ENCODE results near the gene SORCS3. TPM values are rescaled to one million over a fixed set of nuclear protein-coding genes. Genes with fewer than 3 reads are reported as not detected.

Gene SORCS3
- total RNA-seq, 2 experiments from 2014 or later = not detected

DNA sequence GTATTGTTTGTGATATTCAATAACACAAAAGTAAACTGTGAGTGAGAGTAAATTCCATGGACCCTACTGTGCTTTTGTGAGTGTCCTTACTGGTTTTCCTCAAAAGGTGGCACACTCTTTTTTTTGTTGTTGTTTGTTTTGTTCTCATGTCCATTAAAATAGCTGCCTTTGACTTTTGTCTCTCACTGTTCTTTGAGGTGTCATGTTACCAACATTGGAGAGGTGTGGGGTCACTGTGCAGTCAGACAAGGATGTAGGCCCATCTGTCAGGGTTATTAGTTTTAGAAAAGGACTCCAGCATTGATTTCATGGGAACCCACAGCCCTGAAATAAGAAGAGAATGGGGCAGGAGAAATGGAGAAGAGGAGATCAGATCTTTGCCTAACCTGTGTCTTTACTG is 383.1 kb downstream of the SORCS3 start:
- CTCF ChIA-PET = no interaction called here

DNA sequence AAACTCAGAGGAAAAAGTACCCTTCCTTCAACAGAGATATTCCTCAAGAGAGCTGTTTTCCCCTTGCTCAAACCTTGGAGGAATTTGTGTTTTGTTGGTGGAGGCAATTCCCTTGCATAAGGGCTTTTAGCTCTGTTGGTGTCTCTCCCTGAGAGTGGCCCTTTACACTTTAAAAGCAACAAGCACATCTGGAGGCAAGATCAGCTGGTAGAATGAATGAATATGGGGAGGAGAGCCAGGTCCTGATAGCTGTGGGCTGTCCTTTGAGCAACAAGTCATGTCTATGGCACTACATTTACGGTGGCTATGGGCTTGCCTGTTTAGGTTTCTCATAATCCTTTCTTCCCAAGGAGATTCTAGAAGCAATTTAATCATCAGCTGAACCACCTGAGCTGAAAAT is 384.0 kb downstream of the SORCS3 start:
- DNase-seq (no peak), ATAC-seq (no peak)
- Mint-ChIP-seq H3K4me3 (no peak overlapping the region), H3K9me3 (ENCODE audit: insufficient read depth) (no peaks in the 10 kb centered on the region), H3K4me1 (ENCODE audit: low read depth) (no peaks in the 10 kb centered on the region), H3K27ac (no peak overlapping the region), H3K36me3 (ENCODE audit: low read depth) (no peaks in the 10 kb centered on the region), H3K27me3 (ENCODE audit: low read depth) (no peaks in the 10 kb centered on the region)
- ChIA-PET CTCF (no interaction called here), POLR2A (no interaction called here)

More for the DNA sequence above, 383.1 kb downstream of the SORCS3 start:
- DNase-seq = no peak
- no peaks in the 10 kb centered on the region for H3K27me3 Mint-ChIP-seq (ENCODE audit: low read depth)
- POLR2A ChIA-PET = no interaction called here
- H3K4me3 Mint-ChIP-seq = no peak overlapping the region
- ATAC-seq = no peak
- H3K36me3 Mint-ChIP-seq (ENCODE audit: low read depth) = no peaks in the 10 kb centered on the region
- no peaks in the 10 kb centered on the region for H3K4me1 Mint-ChIP-seq (ENCODE audit: low read depth)
- H3K27ac Mint-ChIP-seq = no peak overlapping the region
- H3K9me3 Mint-ChIP-seq (ENCODE audit: insufficient read depth) = no peaks in the 10 kb centered on the region

DNA sequence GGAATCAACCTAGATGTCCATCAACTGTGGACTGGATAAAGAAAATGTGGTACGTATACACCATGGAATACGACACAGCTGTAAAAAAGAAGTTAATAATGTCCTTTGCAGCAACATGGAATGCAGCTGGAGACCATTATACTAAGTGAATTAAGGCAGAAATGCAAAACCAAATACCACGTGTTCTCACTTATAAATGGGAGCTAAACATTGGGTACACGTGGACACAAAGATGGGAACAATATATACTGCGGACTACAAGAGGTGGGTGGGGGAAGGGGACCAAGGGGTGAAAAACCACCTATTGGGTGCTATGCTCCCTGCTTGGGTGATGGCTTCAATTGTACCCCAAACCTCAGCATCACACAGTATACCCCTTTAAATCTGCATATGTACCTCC is 385.5 kb downstream of the SORCS3 start:
- Mint-ChIP-seq H3K9me3 (ENCODE audit: insufficient read depth) (no peaks in the 10 kb centered on the region), H3K4me1 (ENCODE audit: low read depth) (no peaks in the 10 kb centered on the region), H3K27ac (no peak overlapping the region), H3K36me3 (ENCODE audit: low read depth) (no peaks in the 10 kb centered on the region), H3K27me3 (ENCODE audit: low read depth) (no peaks in the 10 kb centered on the region), H3K4me3 (no peak overlapping the region)
- ATAC-seq (no peak), DNase-seq (no peak)
- ChIA-PET POLR2A (no interaction called here), CTCF (no interaction called here)

DNA sequence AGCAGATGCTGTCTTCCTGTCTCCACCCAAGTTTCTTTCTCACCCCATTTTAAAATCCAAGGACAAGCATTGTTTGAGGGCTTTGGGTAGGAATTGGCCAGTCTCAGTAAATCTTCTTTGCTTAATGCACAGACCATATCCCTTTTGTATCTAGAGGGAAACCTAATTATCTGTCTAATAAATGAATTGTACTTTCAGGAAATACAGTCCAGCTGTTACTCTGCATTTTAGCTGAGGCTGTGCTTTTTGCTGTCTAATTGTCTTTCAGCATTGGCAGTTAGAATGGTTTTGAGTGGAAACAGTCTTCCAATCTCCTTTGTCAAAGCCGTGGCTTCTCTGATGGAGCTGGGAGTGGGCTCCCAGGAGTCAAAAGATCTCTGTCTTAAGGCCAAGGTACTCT is 388.2 kb downstream of the SORCS3 start:
- no peaks in the 10 kb centered on the region for H3K4me1 Mint-ChIP-seq (ENCODE audit: low read depth)
- DNase-seq = no peak
- no peaks in the 10 kb centered on the region for H3K27me3 Mint-ChIP-seq (ENCODE audit: low read depth)
- ChIA-PET POLR2A (no interaction called here), CTCF (no interaction called here)
- no peaks in the 10 kb centered on the region for H3K9me3 Mint-ChIP-seq (ENCODE audit: insufficient read depth)
- ATAC-seq = no peak
- H3K36me3 Mint-ChIP-seq (ENCODE audit: low read depth) = no peaks in the 10 kb centered on the region
- no peak overlapping the region for H3K27ac Mint-ChIP-seq
- no peak overlapping the region for H3K4me3 Mint-ChIP-seq

DNA sequence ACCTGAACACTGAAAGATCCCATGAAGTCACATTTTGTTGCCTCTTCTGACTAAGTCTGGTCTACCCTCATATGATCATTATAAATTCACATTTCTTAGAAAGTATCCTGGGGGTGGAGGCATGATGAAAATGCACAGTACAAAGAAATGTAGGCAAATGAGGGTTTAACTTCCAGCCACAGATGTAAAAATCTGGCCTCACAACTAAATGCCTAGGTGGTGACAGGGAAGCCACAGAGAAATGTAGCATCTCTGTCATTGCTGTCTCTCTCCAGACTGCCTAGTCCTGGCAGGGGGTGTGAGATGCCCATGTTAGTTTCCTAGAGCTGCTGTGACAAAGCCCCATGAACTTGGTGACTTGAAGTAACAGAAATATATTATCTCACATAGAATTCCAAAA is 395.9 kb downstream of the SORCS3 start:
- POLR2A ChIA-PET = no interaction called here
- DNase-seq (no peak), ATAC-seq (no peak)
- no peak overlapping the region for H3K4me3 Mint-ChIP-seq
- H3K27ac Mint-ChIP-seq = no peak overlapping the region
- no peaks in the 10 kb centered on the region for H3K4me1 Mint-ChIP-seq (ENCODE audit: low read depth)
- H3K9me3 Mint-ChIP-seq (ENCODE audit: insufficient read depth) = no peaks in the 10 kb centered on the region
- H3K36me3 Mint-ChIP-seq (ENCODE audit: low read depth) = no peaks in the 10 kb centered on the region
- CTCF ChIA-PET = no interaction called here
- no peaks in the 10 kb centered on the region for H3K27me3 Mint-ChIP-seq (ENCODE audit: low read depth)

DNA sequence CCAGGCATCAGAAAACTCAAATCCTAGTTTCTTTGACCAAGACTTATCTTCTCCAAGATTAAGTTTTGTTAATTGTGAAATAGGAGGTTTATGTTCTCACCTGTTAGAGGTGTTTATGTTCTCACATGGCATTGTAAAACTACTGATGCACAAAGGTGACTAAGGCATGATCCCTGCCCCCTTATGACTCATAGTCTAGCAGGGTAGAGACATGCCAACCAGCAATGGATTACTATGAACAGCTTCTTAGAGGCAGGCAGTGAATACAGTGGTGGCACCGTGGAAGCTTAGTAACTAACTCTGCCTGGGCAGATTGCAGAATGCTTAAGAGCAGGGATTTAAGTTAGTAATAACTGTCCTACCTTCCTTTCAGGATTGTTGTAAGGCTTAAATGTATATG is 400.9 kb downstream of the SORCS3 start:
- POLR2A ChIA-PET = no interaction called here
- no peak for DNase-seq
- H3K36me3 Mint-ChIP-seq (ENCODE audit: low read depth) = no peaks in the 10 kb centered on the region
- H3K4me1 Mint-ChIP-seq (ENCODE audit: low read depth) = no peaks in the 10 kb centered on the region
- no peak for ATAC-seq
- no peaks in the 10 kb centered on the region for H3K9me3 Mint-ChIP-seq (ENCODE audit: insufficient read depth)
- H3K27ac Mint-ChIP-seq = no peak overlapping the region
- H3K27me3 Mint-ChIP-seq (ENCODE audit: low read depth) = no peaks in the 10 kb centered on the region
- H3K4me3 Mint-ChIP-seq = no peak overlapping the region
- CTCF ChIA-PET = no interaction called here

DNA sequence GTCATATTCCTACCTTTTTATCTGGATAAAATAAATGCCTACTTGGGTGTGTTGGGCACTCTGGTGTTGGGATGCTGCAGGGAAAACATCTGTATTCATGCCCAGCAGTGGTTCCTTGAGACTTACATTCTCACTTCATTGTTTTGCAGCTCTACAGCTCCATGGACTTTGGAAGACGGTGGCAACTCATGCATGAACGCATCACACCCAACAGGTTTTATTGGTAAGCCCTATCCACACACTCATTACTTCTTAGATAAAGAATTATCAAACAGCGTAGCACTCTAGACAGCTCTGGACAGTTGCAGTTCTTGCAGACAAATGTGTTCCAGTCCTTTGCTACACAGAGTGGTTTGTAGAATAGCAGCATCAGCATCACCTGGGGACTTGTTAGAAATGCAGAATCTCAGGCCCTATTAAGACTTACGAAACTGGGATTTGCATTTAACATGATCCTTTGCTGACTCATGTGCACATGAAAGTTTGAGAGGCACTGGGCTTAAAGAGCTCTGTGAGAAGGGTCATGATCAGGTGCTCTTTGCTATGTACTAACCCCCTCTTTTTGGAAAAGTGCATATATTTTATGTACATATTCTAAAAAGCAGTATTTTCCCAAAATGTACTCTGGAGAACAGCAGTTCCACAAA is 401.9 kb downstream of the SORCS3 start:
- ChIA-PET CTCF (no interaction called here), POLR2A (no interaction called here)
- H3K27me3 Mint-ChIP-seq (ENCODE audit: low read depth) = no peaks in the 10 kb centered on the region
- no peak for ATAC-seq
- no peaks in the 10 kb centered on the region for H3K4me1 Mint-ChIP-seq (ENCODE audit: low read depth)
- H3K4me3 Mint-ChIP-seq = no peak overlapping the region
- peaks cover 4% of the 10 kb centered on the region for H3K9me3 Mint-ChIP-seq (ENCODE audit: insufficient read depth)
- no peaks in the 10 kb centered on the region for H3K36me3 Mint-ChIP-seq (ENCODE audit: low read depth)
- no peak for DNase-seq
- H3K27ac Mint-ChIP-seq = no peak overlapping the region

DNA sequence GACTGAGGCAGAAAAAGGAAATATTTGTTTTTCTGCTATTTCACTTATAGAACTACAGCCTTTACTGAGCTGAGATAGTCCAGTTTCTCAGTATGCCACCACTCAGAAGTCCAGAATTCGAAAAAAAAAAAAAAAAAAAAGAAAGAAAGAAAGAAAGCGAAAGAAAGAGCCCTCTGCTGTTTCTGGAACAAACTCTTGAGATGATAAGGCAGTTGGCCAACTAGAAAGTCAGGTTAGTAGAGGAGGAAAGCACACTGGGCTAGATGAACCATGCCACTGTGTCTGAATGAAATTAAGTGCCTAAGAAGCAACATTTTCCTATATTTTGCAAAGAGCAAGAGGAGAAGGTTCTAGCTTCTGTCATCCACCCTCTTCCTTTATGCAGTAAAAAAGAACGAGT is 403.8 kb downstream of the SORCS3 start:
- DNase-seq (no peak), ATAC-seq (no peak)
- Mint-ChIP-seq H3K4me3 (no peak overlapping the region), H3K4me1 (ENCODE audit: low read depth) (no peaks in the 10 kb centered on the region), H3K27ac (no peak overlapping the region), H3K9me3 (ENCODE audit: insufficient read depth) (peaks cover 4% of the 10 kb centered on the region), H3K27me3 (ENCODE audit: low read depth) (no peaks in the 10 kb centered on the region), H3K36me3 (ENCODE audit: low read depth) (no peaks in the 10 kb centered on the region)
- ChIA-PET CTCF (no interaction called here), POLR2A (no interaction called here)

DNA sequence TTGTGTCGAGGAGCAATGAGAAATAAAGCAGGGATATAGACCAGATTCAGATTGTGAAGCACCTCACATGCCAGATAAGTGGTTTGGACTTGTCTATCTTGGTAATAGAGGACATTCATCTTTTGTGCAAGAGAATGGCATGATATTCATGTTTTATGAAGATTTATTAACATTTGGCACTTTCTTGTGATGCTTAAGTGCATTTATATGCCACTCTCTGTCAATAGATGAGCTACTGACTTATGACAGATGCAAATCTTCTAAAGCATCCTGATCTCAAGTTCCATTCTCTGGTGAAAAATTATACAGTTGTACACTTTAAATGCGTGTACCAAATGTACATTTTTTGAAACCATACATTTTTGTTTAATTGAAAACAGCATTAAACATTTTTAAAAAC is 415.3 kb downstream of the SORCS3 start:
- Mint-ChIP-seq H3K9me3 (ENCODE audit: insufficient read depth) (no peaks in the 10 kb centered on the region), H3K27ac (no peak overlapping the region), H3K4me3 (no peak overlapping the region), H3K27me3 (ENCODE audit: low read depth) (no peaks in the 10 kb centered on the region), H3K36me3 (ENCODE audit: low read depth) (no peaks in the 10 kb centered on the region), H3K4me1 (ENCODE audit: low read depth) (no peaks in the 10 kb centered on the region)
- POLR2A ChIA-PET = no interaction called here
- DNase-seq (no peak), ATAC-seq (no peak)
- CTCF ChIA-PET = no interaction called here

DNA sequence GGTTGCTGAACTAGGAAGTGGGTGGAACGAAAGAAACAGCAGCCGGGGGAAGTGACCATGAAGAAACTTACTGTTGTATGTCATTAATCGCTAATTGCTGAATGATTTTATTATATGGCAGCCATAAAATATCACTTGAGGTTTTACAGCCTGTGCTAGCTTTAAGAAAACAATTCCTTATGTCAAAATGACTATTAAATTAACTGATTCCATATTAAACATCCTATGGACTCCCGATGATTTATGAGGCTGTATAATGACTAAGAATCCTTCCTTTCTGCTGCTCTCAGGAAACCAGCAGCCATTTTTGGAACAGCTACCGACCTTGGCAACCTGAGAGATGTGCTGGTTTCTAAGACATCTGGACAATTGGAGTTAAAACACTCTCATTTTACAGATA is 421.9 kb downstream of the SORCS3 start:
- H3K27me3 Mint-ChIP-seq (ENCODE audit: low read depth) = no peaks in the 10 kb centered on the region
- no peaks in the 10 kb centered on the region for H3K36me3 Mint-ChIP-seq (ENCODE audit: low read depth)
- no peak for ATAC-seq
- H3K27ac Mint-ChIP-seq = no peak overlapping the region
- POLR2A ChIA-PET = no interaction called here
- H3K4me1 Mint-ChIP-seq (ENCODE audit: low read depth) = no peaks in the 10 kb centered on the region
- H3K4me3 Mint-ChIP-seq = no peak overlapping the region
- H3K9me3 Mint-ChIP-seq (ENCODE audit: insufficient read depth) = no peaks in the 10 kb centered on the region
- CTCF ChIA-PET = interaction anchor here (0.8 kb wide), 1 partner anchor 628 kb away, joined by 3 read pairs; no protein-coding TSS in a partner anchor
- DNase-seq = no peak

DNA sequence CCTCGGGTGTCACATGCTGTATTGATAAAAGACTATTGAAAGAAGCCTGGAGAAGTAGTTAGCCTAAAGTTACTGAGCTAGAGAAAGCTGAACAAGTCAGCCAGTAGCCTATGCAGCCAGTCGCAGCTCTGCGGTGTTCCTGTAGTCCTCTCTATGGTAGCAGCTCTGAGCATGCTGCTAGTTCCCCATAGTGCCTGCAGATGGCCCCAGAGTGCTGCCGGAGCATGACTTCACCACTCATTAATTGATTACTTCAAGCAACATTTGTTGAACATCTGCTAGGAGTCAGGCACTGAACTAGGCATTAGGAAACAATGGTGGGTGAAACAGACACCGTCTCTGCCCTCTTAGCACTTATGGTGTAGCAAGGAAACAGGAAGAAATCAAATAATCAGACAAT is 422.7 kb downstream of the SORCS3 start:
- H3K27ac Mint-ChIP-seq = no peak overlapping the region
- H3K27me3 Mint-ChIP-seq (ENCODE audit: low read depth) = no peaks in the 10 kb centered on the region
- no peaks in the 10 kb centered on the region for H3K9me3 Mint-ChIP-seq (ENCODE audit: insufficient read depth)
- POLR2A ChIA-PET = no interaction called here
- H3K36me3 Mint-ChIP-seq (ENCODE audit: low read depth) = no peaks in the 10 kb centered on the region
- DNase-seq (no peak), ATAC-seq (no peak)
- CTCF ChIA-PET = interaction anchor here (0.8 kb wide), 1 partner anchor 627 kb away, joined by 3 read pairs; no protein-coding TSS in a partner anchor
- no peak overlapping the region for H3K4me3 Mint-ChIP-seq
- no peaks in the 10 kb centered on the region for H3K4me1 Mint-ChIP-seq (ENCODE audit: low read depth)

DNA sequence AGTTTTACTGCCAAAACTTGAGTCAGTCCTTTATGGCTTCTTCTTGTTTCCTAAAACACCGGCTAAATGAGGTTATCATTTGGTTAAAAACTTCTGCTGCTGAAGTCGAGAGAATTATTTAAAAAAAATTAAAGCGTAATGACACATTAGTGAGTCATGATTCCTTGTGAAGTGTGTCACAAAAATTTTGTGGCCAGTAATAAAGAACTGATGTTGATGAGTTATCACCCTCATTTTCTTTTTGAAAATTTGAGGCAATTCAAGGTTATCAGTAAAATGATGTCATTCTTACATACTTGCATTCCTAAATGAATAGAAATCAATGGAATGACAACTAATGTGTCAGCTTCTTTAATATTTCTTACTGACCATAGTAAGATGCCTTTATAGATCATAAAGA is 427.4 kb downstream of the SORCS3 start:
- Mint-ChIP-seq H3K27me3 (ENCODE audit: low read depth) (no peaks in the 10 kb centered on the region), H3K27ac (no peak overlapping the region), H3K36me3 (ENCODE audit: low read depth) (no peaks in the 10 kb centered on the region), H3K4me1 (ENCODE audit: low read depth) (no peaks in the 10 kb centered on the region), H3K9me3 (ENCODE audit: insufficient read depth) (no peaks in the 10 kb centered on the region), H3K4me3 (no peak overlapping the region)
- CTCF ChIA-PET = no interaction called here
- POLR2A ChIA-PET = no interaction called here
- ATAC-seq (no peak), DNase-seq (no peak)

DNA sequence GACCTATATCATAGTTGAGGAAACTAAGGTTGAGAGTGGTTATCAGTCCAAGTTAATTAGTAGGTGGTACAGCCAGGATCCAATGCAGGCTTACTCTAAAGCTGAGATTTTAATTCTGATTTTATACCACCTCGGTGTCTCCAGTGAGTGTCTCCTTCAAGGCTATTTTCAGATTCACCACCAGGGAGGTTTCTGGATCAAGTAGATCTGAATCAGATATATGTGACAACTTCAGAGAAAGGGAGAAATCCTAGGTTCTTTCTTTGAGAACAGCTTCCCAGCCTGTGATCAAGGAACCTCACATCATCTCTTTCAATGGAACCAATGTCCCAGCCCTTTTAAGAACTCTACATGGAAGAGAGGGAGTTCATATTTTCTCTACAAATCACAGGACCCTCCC is 429.2 kb downstream of the SORCS3 start:
- ATAC-seq = no peak
- ChIA-PET CTCF (no interaction called here), POLR2A (no interaction called here)

More for the DNA sequence above, 429.2 kb downstream of the SORCS3 start:
- Mint-ChIP-seq H3K27ac (no peak overlapping the region), H3K4me1 (ENCODE audit: low read depth) (no peaks in the 10 kb centered on the region), H3K27me3 (ENCODE audit: low read depth) (no peaks in the 10 kb centered on the region), H3K4me3 (no peak overlapping the region), H3K36me3 (ENCODE audit: low read depth) (no peaks in the 10 kb centered on the region), H3K9me3 (ENCODE audit: insufficient read depth) (no peaks in the 10 kb centered on the region)
- no peak for DNase-seq

Measured in activated CD8-positive, alpha-beta T cell treated with anti-CD3 and anti-CD28 coated beads, Interleukin-2, amount 10 ng/mL, durations not matched to agents 7 days and 5 days (primary cell).